IPS DF 4.7 (cell line): ENCODE data around the gene ZSWIM5.
"Not testable (repeated sequence)": the region's sequence is repeated elsewhere in the genome, so short reads cannot be mapped to it uniquely, and the experiment has no call there.

ENCODE experiments used
- DNase-seq: peaks from one replicate; pipeline ENCODE4 v3.0.0-alpha.2; 2013; ENCODE audit warnings: low spot score; ENCODE audit errors: extremely low read depth

The ZSWIM5 gene

DNA sequence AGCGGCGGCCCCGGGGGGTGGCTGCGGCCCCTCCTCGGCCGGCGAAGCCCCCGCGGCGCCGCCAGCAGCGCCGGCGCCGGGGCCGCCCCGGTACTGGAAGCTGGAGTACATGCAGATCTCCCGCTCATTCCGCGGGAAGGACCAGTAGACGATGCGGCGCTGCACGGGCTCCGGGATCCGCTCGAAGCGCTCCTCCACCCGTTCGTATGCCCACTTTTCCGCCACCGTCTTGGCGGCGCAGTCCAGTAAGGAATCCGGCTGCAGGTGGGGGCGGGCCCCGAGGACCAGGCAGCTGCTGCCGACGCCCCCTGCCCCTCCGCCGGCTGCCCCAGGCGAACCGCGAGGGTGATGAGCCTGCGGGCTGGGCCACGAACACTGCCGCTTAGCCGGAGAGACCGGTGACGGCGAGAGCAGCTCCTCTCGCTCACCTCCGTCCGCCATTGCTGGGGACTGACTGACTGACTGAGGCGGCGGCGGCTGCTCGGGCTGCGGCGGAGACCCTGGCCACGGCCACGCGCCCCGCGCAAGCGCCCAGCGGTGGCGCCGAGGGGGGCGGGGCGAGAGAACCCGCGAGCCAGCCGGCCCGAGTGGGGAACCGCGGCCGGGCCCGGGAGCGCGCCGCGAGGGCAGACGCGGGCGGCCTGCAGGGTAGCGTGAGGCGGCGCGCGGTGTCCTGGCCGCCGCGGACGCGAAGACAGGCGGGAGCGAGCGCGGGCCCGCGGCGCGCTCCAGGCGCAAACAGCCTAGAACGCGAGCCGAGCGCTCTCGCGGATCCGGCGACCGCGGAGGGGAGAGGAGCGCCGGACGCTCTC, at the start of gene ZSWIM5:
Gene ZSWIM5 (minus strand): TSS at position 696 of the 812 bp plus-strand sequence. CDS start 255 bp downstream, at position 441.
- no peak for DNase-seq

DNA sequence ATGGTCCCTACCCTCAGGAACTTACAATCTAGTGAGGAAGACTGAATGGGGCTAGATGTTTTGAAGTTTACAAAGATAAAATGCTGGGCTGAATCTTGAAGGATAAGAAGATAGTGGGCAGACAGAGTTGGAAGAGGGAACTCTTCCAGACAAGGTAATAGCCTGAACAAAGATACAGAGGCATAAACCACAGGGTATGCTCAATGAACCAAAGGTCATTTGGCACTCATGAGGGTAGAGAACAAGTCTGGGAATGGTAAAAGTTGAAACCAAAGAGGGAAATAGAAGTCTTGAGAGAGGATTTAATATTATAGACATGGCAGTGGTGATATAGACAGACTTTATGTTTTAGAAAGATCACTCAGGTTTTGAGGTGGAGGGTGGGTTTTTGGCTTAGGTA, 48.1 kb upstream of the ZSWIM5 start:
- no peak for DNase-seq

DNA sequence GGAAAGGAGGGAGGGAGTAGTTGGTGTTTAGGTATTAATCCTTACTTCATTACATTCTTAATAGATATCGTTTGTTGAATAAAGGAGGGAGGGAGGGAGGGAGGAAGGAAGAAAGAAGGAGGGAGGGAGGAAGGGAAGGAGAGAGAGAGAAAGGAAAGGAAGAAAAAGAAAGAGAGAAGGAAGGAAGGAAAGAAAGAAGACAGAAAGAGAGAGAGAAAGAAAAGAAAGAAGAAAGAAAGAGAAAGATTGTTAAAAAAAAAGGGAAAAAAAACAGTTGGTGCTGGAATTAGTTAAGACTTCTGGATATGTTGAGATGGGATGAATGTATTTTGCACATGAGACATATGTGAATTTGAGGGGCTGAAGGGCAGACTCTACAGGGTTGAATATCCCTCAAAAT, 44.1 kb upstream of the ZSWIM5 start:
- DNase-seq: no peak

DNA sequence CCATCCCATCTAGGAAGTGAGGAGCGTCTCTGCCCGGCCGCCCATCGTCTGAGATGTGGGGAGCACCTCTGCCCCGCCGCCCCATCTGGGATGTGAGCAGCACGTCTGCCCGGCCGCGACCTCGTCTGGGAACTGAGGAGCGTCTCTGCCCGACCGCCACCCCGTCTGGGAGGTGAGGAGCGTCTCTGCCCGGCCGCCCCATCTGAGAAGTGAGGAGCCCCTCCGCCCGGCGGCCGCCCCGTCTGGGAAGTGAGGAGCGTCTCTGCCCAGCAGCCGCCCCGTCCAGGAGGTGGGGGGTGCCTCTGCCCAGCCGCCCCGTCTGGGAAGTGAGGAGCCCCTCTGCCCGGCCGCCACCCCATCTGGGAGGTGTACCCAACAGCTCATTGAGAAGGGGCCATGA, 41.6 kb upstream of the ZSWIM5 start:
- not testable (repeated sequence) for DNase-seq

DNA sequence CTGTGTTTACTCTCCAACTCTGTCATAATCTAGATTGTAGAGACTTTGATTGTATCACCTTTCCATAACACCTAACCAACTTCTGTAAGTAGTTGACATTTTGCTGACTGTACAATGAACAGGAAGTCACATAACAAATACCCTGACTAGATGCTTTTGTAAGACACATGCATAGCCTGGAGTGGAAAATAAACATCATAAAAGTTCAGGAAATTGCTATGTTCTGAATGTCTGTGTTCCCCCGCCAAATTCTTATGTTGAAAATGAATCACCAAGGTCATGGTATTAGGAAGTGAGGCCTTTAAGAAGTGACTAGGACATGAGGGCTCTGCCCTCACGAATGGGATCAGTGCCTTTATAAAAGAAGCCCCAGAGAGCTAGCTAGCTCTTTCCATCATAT, 40.4 kb upstream of the ZSWIM5 start:
- no peak for DNase-seq

DNA sequence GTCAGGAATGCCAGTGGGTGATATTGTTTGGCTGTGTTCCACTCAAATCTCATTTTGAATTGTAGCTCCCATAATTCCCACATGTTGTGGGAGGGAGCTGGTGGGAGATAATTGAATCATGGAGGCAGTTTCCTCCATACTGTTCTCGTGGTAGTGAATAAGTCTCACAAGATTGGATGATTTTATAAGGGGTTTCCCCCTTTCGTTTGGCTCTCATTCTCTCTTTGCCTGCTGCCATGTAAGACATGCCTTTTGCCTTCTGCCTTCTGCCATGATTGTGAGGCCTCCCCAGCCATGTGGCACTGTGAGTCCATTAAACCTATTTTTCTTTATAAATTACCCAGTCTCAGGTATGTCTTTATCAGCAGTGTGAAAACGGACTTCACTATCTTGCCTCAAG, 40.0 kb upstream of the ZSWIM5 start:
- not testable (repeated sequence) for DNase-seq

DNA sequence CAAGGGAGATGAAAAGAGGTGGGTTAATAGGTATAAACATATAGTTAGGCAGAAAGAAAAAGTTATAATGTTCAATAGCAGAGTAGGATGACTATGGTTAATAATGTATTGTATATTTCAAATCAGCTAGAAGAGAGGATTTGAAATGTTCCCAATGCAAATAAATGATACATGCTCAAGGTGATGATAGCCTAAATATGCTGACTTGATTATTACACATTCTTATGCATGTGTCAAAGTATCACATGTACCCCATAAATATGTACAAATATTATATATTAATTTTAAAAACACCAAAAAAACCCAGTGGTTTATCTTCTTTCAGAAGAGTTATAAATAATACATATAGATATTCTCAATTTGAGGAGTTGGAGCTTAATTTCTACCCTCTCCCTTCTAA, 38.3 kb upstream of the ZSWIM5 start:
- no peak for DNase-seq

DNA sequence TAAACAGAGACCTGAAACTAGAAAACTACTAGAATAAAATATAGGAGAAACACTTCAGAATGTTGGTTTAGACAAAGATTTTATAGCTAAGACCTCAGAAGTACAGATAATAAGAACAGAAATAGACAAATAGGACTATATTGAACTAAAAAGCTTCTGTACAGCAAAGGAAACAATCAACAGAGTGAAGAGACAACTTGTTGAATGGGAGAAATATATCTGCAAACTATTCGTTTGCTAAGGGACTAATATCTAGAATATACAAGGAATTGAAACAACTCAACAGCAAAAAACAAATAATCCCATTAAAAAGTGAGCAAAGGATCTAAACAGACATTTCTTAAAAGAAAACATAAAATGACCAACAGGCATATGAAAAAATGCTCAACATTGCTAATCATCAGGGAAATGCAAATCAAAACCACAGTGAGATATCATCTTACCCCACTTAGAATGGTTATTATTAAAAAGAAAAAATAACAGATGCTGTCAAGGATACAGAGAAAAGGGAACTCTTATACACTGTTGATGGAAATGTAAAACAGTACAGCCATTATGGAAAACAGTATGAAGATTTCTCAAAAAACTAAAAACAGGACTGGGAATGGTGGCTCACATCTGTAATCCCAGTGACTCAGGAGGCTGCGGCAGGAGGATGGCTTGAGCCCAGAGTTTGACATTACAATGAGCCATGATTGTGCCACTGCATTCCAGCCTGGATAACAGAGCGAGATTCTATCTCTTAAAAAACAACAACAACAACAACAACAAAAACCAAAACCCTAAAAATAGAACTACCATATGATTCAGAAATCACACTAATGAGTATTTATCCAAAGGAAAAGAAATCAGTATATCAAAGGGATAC, 37.3 kb upstream of the ZSWIM5 start:
- no peak for DNase-seq

DNA sequence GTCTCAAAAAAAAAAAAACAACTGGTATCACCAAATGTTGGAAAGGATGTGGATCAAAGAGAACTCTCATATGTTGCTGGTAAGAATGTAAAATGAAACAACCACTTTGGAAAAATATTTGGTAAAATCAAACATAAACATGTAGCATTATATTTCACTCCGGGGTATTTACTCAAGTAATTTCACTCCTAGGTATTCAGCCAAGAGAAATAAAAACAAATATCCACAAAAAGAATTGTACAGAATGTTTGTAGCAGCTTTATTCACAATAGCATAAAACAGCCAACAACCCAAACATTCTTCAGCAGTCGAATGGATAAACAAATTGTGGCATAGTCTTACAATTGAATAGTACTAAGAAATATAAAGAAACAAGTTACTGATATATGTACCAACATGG, 32.4 kb upstream of the ZSWIM5 start:
- no peak for DNase-seq

DNA sequence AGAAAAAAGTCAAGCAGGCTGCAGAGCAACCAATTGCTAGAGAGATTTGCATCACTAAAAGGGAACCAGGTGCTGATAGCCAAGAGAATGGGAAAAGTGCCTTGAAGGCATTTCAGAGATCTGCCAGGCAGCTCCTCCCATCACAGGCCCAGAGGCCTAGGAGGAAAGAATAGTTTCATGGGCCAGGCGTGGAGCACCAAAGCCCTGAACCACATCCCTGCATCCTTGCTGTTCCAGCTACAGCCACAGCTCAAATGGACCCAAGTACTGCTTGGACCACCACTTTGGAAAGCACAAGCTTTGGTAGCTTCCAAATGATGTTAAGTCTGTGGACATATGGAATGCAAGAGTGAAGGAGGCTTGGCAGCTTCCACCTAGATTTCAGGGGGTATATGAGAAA, 29.7 kb upstream of the ZSWIM5 start:
- no peak for DNase-seq

DNA sequence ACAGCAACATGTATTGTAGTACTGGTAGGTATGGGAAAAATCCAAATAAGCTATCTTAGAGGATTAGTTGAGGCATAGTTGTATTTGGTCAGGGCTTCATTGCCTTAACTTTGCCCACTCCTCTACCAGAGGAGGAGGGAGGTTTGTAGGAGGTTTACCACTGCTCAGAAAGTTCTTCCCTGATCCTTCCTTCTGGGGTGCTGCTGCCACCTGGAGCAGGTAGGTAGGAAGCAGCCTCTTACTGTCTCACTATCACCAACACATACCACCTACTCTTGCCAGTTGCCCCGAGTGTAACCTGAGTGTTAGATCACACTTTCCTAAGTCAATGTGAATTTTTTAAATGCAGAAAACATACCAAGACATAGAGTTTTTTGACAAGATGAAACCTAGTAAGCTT, 24.1 kb upstream of the ZSWIM5 start:
- no peak for DNase-seq

DNA sequence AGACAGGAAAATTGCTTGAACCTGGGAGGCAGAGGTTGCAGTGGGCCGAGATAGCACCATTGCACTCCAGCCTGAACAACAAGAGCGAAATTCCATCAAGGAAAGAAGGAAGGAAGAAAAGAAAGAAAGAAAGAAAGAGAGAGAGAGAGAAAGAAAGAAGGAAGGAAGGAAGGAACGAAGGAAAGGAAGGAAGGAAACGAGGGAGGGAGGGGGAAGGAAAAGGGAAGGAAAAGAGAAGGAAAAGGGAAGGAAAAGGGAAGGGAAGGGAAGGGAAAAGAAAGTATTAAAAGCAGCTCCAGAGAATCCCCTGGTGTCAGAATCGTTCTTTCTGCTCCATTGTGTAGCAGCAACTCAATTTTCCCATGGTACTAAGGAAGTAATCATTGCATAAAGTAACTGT, 19.2 kb upstream of the ZSWIM5 start:
- DNase-seq: no peak

DNA sequence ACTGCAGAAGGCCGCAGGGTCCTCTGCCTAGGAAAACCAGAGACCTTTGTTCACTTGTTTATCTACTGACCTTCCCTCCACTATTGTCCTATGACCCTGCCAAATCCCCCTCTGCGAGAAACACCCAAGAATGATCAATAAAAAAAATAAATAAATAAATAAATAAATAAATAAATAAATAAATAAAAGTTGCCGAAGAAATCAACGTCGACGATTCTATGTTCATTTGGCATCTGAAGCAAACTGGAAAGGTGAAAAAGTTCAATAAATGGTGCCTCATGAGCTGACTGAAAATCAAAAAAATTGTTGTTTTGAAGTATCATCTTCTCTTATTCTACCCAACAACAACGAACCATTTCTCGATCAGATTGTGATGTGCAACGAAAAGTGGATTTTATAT, 17.3 kb upstream of the ZSWIM5 start:
- not testable (repeated sequence) for DNase-seq

DNA sequence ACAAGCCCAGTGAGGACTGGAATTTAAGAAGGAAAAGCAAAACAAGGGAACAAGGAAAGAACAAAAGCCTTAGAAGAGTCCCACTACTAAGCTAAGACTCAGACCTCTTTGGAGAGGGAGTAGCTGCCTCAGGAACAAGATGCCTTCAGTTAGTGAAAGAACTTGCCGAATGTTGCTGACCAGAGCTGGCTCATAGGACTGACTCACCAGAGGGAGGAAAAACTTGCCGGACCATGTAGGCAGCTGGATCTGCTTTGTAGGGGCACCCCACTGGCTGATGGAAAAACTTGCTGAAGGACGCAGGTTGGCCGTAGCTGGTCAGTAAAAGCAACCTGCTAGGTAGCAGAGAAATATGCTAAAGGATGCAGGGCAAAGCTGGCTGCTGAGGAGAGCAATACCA, 15.3 kb upstream of the ZSWIM5 start:
- DNase-seq: no peak

DNA sequence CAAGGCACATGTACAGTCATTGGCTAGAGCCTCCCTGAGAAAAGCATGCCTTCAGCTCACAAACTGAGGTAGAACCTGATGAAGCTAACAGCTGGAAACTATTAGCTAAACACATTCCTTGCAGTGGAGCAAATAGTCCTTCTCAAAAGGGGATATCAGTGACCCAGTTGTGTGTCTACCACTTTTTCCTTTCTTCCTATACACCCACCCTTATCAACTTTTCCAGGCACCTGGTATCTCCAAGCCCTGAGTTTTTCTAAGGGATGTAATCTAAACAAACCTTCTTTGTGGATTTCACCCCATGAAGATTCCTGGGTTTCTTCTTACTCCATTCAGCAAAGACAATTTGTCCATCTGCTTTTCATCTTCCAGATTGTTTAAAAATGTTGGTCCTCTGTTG, 10.5 kb upstream of the ZSWIM5 start:
- no peak for DNase-seq

DNA sequence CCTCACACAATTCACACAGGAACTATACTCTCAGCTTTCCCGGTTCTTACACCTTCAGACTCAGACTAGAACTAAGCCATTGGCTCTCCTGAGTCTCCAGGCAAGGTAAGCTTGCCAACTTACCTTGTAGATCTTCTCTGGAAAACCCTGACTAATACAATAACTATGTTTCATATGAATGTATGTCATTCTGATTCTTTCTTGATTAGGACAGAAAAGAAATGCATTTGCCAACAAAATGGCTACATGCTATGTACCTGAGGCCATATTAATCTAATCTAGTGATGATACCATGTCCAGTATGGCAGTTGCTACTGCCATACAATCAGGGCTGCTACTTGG, 9.8 kb upstream of the ZSWIM5 start:
- DNase-seq: no peak

DNA sequence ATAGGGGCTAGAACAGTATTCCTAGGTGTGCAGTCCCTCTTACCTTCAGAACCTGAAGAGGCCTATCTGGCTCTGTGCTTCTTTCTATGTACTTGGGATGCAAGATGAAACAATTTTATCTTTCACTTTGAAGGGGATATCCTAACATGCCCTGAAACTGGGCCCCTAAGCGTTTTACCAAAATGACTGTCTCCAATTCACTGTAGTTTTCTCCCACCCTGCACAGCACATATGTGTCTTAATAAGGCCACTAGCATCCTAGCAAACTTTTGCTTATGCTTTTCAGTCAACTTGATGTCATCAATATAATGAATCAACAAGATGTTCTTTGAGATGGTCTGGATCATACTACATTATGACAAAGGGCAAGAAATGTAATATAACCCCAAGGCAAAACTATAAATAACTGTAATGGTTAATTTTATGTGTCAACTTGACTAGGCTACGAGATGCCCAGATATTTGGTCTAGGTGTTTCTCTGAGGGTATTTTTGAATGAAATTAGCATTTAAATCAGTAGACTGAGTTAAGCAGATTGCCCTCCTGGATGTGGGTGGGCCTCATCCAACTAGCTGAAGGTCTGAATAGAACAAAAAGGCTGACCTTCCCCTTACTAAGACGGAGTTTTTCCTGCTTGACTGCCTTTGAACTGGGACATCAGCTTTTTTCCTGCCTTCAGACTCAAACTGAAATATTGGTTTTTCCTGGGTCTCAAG, 9.2 kb upstream of the ZSWIM5 start:
- DNase-seq: no peak

DNA sequence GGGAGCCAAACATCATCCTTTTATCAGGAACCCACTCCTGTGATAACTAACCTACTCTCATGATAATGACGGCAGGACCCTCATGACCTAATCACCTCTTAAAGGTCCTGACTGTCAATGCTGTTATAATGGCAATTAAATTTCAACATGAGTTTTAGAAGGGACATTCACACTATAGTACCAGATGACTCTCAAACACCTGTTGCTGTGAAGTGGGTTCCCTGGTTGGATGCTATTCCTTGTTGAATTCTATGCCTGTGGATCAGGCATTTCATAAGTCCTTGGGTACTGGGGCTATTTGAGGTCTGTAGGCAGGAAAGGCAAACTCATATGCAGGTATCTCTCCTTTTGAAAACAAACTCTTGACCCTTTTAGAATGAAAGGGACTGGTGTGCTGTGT, 7.5 kb upstream of the ZSWIM5 start:
- no peak for DNase-seq

DNA sequence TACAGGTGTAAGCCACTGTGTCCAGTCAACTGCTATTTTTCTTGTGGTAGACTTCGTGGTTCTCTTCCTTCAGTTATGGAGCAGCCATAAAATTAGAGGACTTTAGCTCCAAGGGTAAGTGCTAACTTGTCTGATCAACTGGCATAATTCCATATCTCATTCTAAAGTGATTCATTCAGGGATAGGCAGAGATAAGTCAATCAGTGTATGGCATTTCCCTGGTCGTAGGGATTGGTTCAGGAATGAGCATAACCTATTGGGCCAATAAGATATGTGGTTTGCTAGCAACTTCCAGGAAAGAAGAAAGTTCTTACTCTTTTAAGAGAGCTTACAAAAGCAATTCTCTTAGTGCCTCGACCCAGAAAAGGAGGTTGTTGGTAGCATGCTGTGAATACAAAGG, 4.7 kb upstream of the ZSWIM5 start:
- no peak for DNase-seq

DNA sequence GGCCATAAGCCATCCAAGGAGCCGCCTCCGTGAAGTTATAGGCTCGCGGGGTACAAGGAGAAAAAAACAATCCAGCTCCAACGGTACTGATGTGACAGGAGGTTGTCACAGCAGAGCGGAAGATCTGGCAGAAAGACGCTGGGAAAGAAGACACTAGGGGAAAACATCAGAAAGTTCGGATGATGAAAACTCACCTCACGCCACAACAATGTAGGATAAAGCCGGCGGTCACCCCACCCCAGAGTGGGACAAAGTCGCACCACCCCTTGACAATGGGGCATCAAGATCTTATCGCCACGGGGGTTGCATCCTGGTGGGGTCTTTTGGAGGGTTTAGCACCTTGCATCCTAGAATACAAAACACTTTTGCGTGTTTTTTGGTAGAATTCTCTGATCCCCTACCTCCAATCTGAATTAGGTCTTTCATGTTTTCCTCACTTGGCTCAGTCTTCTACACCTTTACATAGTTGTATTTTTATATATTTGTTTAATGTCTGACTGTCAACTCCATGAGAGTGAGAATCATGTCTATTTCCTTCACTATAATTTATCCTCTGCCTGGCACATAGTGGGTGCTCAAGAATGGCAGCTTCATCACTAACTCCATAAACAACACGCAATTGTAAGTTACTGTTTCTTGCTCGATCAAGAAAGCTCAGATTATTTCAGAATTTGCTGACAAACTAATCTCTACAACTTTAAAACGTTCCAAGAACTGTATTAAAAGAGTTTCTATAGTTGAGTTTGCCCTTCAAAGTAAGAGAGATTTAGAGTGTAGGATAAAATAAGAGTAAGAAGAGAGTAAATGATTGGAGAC, 611 bp upstream of the ZSWIM5 start:
- no peak for DNase-seq
